Hepatocyte (in vitro differentiated cells): ENCODE measurements around the gene PTPN14. TPM values are rescaled to one million over a fixed set of nuclear protein-coding genes. Genes with fewer than 3 reads are reported as not detected.

Source experiments
- DNase-seq: peaks from one replicate; pipeline ENCODE4 v3.0.0-alpha.2; 2016; ENCODE audit warnings: low spot score
- H2AFZ ChIP-seq: fragments of 200-600 bp; sonication (generic); 2 replicates; pipeline ENCODE4 v1.6.0; 2016; ENCODE audit warnings: antibody characterized with exemption, mild to moderate bottlenecking
- H3K27ac ChIP-seq: fragments of 200-600 bp; sonication (generic); 2 replicates; pipeline ENCODE4 v1.5.1; 2016; ENCODE audit warnings: mild to moderate bottlenecking
- H3K27me3 ChIP-seq: fragments of 200-600 bp; sonication (generic); 2 replicates; pipeline ENCODE4 v1.6.1; 2016
- H3K36me3 ChIP-seq: fragments of 200-600 bp; sonication (generic); replicated peaks from 2 replicates; pipeline ENCODE4 v1.5.1; 2016; ENCODE audit warnings: low read depth; ENCODE audit not compliant: insufficient read depth
- H3K4me1 ChIP-seq: fragments of 200-600 bp; sonication (generic); 2 replicates; pipeline ENCODE4 v1.5.1; 2016; ENCODE audit warnings: mild to moderate bottlenecking, moderate library complexity; ENCODE audit not compliant: insufficient read depth
- H3K4me2 ChIP-seq: fragments of 200-600 bp; sonication (generic); 2 replicates; pipeline ENCODE4 v1.6.0; 2016
- H3K4me3 ChIP-seq: fragments of 200-600 bp; sonication (generic); 2 replicates; pipeline ENCODE4 v1.5.1; 2016; ENCODE audit warnings: mild to moderate bottlenecking
- H3K79me2 ChIP-seq: fragments of 200-600 bp; sonication (generic); 2 replicates; pipeline ENCODE4 v1.6.0; 2017; ENCODE audit warnings: mild to moderate bottlenecking
- H3K9me2 ChIP-seq: fragments of 200-600 bp; sonication (generic); replicated peaks from 2 replicates; pipeline ENCODE4 v1.6.0; 2017; ENCODE audit warnings: mild to moderate bottlenecking; ENCODE audit not compliant: insufficient read depth
- H3K9me3 ChIP-seq: fragments of 200-600 bp; sonication (generic); 2 replicates; pipeline ENCODE4 v1.5.1; 2016; ENCODE audit warnings: low read depth, mild to moderate bottlenecking
- H4K20me1 ChIP-seq: fragments of 200-600 bp; sonication (generic); 2 replicates; pipeline ENCODE4 v1.6.0; 2016; ENCODE audit warnings: mild to moderate bottlenecking; ENCODE audit not compliant: insufficient read depth, poor library complexity, severe bottlenecking
- CTCF ChIP-seq: fragments of 200-600 bp; sonication (generic); IDR thresholded peaks from 2 replicates; pipeline ENCODE4 v1.5.1; 2016; ENCODE audit warnings: antibody characterized with exemption, mild to moderate bottlenecking; ENCODE audit not compliant: poor library complexity
- EZH2 ChIP-seq: fragments of 200-600 bp; sonication (generic); IDR thresholded peaks from 2 replicates; pipeline ENCODE4 v1.6.1; 2016; ENCODE audit warnings: antibody characterized with exemption, mild to moderate bottlenecking, borderline replicate concordance
- EZH2phosphoT487 ChIP-seq: fragments of 200-600 bp; sonication (generic); IDR thresholded peaks from one replicate; pipeline ENCODE4 v1.6.1; 2018; ENCODE audit warnings: antibody characterized with exemption, mild to moderate bottlenecking, low read depth, moderate library complexity; ENCODE audit not compliant: unreplicated experiment, severe bottlenecking
- WGBS: methylation state at CpG from one replicate; pipeline ENCODE4 v1.1.6; 2016; ENCODE audit warnings: low lambda C conversion rate; ENCODE audit errors: missing lambda C conversion rate; 5-methylcytosine and 5-hydroxymethylcytosine counted together
- polyA plus RNA-seq: library from polyadenylated mRNA; unstranded; fragments of >200 nt; fragmentation: Nextera tagmentation; extraction: Ambion mirVana; gene quantifications from 2 replicates; pipeline ENCODE4 v1.2.1, GENCODE V29; 2016
- total RNA-seq: library from RNA; depleted of rRNA; stranded (reverse); fragments of >200 nt; gene quantifications from 2 replicates; pipeline ENCODE4 v1.2.3, GENCODE V29; 2014

PTPN14 gene
- total and polyA plus RNA-seq, 2 experiments from 2014 or later, result 9.5 to 21.7 TPM

- H3K4me1 ChIP-seq, result peaks cover 5% of the 10 kb centered on the region
- H4K20me1 ChIP-seq, result no peaks in the 10 kb centered on the region
- WGBS, result 83% methylated on average over 4 of the region's 4 CpGs
- peak overlapping the region; percentile 24 for H3K4me2 ChIP-seq
- no peaks in the 10 kb centered on the region for H3K36me3 ChIP-seq
- H3K9me3 ChIP-seq, result no peaks in the 10 kb centered on the region
- no peak overlapping the region for H3K4me3 ChIP-seq
- no peak for DNase-seq
- H3K9me2 ChIP-seq, result no peaks in the 10 kb centered on the region
- H3K79me2 ChIP-seq, result no peaks in the 10 kb centered on the region
- no peak overlapping the region for H2AFZ ChIP-seq
- no peak for TF ChIP-seq CTCF
- TF ChIP-seq EZH2, result no peak
- no peak for TF ChIP-seq EZH2phosphoT487
- H3K27me3 ChIP-seq, result no peaks in the 10 kb centered on the region
- peak overlapping the region; percentile 54 for H3K27ac ChIP-seq
Measured at GRCh38 chr1:214363386-214363785, 188.0 kb downstream of the PTPN14 start.

DNA sequence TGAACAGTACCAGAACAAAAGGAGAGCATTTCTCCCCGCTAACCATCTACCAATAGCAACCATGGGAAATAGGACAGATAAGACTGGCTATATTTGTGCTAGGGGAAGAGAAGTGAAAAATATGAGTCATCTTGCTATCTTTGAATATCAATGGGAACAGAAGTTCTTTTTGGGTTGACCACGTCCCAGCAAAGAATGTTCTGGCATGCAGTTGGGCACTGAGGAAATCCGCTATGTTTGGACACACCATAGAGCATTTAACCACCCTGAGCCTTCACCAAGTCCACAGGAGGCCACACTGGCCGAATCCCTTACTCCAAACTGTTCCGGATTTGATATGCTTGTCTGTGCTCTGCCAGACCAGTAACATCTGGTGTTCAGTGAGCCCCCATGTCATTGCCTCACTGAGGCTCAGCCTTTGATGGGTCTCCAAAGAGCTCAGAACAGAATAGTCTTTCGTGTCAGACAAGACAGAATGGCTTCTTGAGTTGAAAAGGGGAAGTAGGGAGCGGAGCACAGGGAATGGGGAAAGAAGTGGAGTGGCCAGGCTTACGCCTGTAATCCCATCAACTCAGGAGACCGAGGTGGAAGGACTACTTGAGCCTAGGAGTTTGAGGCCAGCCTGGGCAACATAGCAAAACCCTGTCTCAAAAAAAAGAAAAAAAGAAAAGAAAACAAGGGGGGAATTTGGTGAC is 189.1 kb downstream of the PTPN14 start:
- Histone ChIP-seq H3K79me2 (no peaks in the 10 kb centered on the region), H2AFZ (no peak overlapping the region), H3K9me3 (no peaks in the 10 kb centered on the region), H3K4me3 (no peak overlapping the region), H3K36me3 (no peaks in the 10 kb centered on the region), H3K27me3 (no peaks in the 10 kb centered on the region), H3K27ac (no peak overlapping the region), H3K4me2 (no peak overlapping the region), H3K9me2 (no peaks in the 10 kb centered on the region), H4K20me1 (no peaks in the 10 kb centered on the region), H3K4me1 (peaks cover 5% of the 10 kb centered on the region)
- 94% methylated on average over 9 of the region's 9 CpGs for WGBS
- no peak for TF ChIP-seq EZH2
- no peak for TF ChIP-seq EZH2phosphoT487
- no peak for DNase-seq

DNA sequence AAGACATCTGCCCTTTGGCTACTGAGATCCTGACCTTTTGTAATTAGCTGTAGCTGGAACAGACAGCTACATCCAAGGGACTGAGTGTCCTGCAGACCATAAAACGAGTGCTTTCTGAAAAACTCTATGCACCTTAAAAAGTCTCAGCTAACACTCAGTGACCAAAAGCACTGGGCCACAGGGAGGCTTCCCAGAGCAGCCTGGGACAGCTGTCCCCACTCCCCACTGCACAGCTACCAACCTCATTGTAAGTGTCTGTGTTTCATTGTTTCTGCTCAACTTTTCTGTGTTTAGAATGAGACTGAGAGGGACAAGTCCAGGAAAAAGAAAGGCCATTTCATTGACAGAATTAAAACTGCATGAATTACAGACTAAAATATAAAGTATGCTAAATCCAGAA is 189.8 kb downstream of the PTPN14 start:
- no peak overlapping the region for H3K4me3 ChIP-seq
- H2AFZ ChIP-seq, result no peak overlapping the region
- H3K36me3 ChIP-seq, result no peaks in the 10 kb centered on the region
- 64% methylated on average over 1 of the region's 1 CpG for WGBS
- DNase-seq, result no peak
- no peak overlapping the region for H3K4me2 ChIP-seq
- no peak overlapping the region for H3K27ac ChIP-seq
- H3K9me2 ChIP-seq, result no peaks in the 10 kb centered on the region
- H3K27me3 ChIP-seq, result no peaks in the 10 kb centered on the region
- TF ChIP-seq EZH2phosphoT487, result no peak
- no peak for TF ChIP-seq CTCF
- no peak for TF ChIP-seq EZH2
- peaks cover 5% of the 10 kb centered on the region for H3K4me1 ChIP-seq
- no peaks in the 10 kb centered on the region for H3K79me2 ChIP-seq
- no peaks in the 10 kb centered on the region for H3K9me3 ChIP-seq
- no peaks in the 10 kb centered on the region for H4K20me1 ChIP-seq

GRCh38 chr1:214360525-214361164 is 190.8 kb downstream of the PTPN14 start:
- no peaks in the 10 kb centered on the region for H4K20me1 ChIP-seq
- no peak overlapping the region for H3K4me2 ChIP-seq
- no peaks in the 10 kb centered on the region for H3K9me3 ChIP-seq
- no peak for DNase-seq
- 81% methylated on average over 3 of the region's 3 CpGs for WGBS
- H3K27me3 ChIP-seq, result no peaks in the 10 kb centered on the region
- H2AFZ ChIP-seq, result no peak overlapping the region
- TF ChIP-seq EZH2phosphoT487, result no peak
- TF ChIP-seq CTCF, result no peak
- TF ChIP-seq EZH2, result no peak
- H3K9me2 ChIP-seq, result no peaks in the 10 kb centered on the region
- H3K27ac ChIP-seq, result no peak overlapping the region
- no peak overlapping the region for H3K4me3 ChIP-seq
- H3K4me1 ChIP-seq, result peaks cover 5% of the 10 kb centered on the region
- H3K36me3 ChIP-seq, result no peaks in the 10 kb centered on the region
- no peaks in the 10 kb centered on the region for H3K79me2 ChIP-seq
